Colonic mucosa (tissue), 4 donors: ENCODE results near the gene TAS2R16. TPM values are rescaled to one million over a fixed set of nuclear protein-coding genes. Genes with fewer than 3 reads are reported as not detected.

Source experiments
- DNase-seq: peaks from one replicate; pipeline ENCODE4 v3.0.0-alpha.2; 2020
- H3K27ac ChIP-seq: fragments of 200-600 bp; one replicate; pipeline ENCODE4 v1.8.0; 2021
- H3K27me3 ChIP-seq: fragments of 200-600 bp; one replicate; pipeline ENCODE4 v1.8.0; 2021
- H3K36me3 ChIP-seq: fragments of 200-600 bp; one replicate; pipeline ENCODE4 v1.8.0; 2021
- H3K4me1 ChIP-seq: fragments of 200-600 bp; one replicate; pipeline ENCODE4 v1.8.0; 2021; ENCODE audit warnings: mild to moderate bottlenecking
- H3K4me3 ChIP-seq: fragments of 200-600 bp; one replicate; pipeline ENCODE4 v1.8.0; 2021
- H3K9ac ChIP-seq, 2 donors: one replicate each; pipeline ENCODE4 v1.7.0; 2013; ENCODE audit warnings: control low read depth in 2 of 2, low read depth in 2 of 2, low read length in 2 of 2
- H3K9me3 ChIP-seq: fragments of 200-600 bp; one replicate; pipeline ENCODE4 v1.8.0; 2021
- intact Hi-C: fragments of 100-400 bp; cut with DNase I; formaldehyde crosslinking; loops from one replicate; pipeline ENCODE4 v1.14.1; 2022
- total RNA-seq, 2 donors: library from RNA; stranded (reverse); fragmentation: NEBNext Ultra II Directional in 1 of 2; extraction: Animal tissue kit (Norgen Biotek cat#: 25700) in 1 of 2; gene quantifications; one replicate each; pipeline ENCODE4 v1.2.1, GENCODE V29; 2021
- TF ChIP-seq, protein P1 (sequence below): fragments of 200-600 bp; IDR thresholded peaks from one replicate; pipeline ENCODE4 v1.8.0; 2022; ENCODE audit warnings: antibody characterized with exemption, mild to moderate bottlenecking
- donor health status: healthy.
- donor health status: DM: no; HTN: no; CAD: no.
- donor health status: DM: no; HTN: no; CAD: no.

TAS2R16 gene
- total RNA-seq, 2 donors from 2014 or later: not detected

DNA sequence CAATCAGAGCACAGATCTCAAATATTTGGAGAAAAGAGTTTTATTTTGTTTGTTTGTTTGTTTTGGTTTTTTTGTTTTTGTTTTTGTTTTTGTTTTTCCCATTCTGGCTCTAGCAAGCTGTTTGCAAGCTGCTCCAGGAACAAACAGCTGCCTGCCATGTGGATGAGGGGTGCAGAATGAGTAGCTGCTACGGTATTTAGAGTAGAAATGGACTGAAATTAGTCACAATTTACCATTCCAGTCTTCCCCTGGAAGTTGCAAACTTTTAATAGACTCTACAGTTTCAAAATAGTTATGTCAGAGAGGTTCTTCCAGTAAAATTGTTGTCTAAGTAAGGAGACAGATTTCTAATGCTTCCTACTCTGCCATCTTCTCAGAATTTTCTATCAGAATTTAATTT is 27.1 kb upstream of the TAS2R16 start:
- intact Hi-C loops: no loop called here

DNA sequence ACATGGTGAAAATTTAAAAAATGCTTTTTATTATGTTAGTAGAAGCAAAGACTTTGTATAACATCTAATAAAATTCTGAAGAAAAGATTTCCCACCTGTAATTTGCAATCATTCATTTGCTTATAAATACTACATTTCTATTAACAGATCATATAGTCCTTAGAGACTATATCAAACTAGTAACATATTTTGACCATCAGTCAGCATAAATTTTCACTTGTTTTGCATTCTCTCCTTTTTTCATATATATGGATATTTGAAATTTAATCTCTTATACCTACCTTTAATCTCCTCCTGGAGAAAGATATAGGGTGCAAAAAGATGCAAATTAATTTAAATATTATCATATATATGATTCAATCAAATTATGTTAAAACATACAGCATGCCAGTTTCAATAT is 16.9 kb upstream of the TAS2R16 start:
- intact Hi-C loops: no loop called here
- Histone ChIP-seq H3K9ac (no peak overlapping the region), H3K4me3 (no peak overlapping the region), H3K4me1 (no peaks in the 10 kb centered on the region), H3K27me3 (no peaks in the 10 kb centered on the region), H3K36me3 (no peaks in the 10 kb centered on the region), H3K27ac (no peak overlapping the region), H3K9me3 (no peaks in the 10 kb centered on the region)
- TF ChIP-seq, protein P1, sequence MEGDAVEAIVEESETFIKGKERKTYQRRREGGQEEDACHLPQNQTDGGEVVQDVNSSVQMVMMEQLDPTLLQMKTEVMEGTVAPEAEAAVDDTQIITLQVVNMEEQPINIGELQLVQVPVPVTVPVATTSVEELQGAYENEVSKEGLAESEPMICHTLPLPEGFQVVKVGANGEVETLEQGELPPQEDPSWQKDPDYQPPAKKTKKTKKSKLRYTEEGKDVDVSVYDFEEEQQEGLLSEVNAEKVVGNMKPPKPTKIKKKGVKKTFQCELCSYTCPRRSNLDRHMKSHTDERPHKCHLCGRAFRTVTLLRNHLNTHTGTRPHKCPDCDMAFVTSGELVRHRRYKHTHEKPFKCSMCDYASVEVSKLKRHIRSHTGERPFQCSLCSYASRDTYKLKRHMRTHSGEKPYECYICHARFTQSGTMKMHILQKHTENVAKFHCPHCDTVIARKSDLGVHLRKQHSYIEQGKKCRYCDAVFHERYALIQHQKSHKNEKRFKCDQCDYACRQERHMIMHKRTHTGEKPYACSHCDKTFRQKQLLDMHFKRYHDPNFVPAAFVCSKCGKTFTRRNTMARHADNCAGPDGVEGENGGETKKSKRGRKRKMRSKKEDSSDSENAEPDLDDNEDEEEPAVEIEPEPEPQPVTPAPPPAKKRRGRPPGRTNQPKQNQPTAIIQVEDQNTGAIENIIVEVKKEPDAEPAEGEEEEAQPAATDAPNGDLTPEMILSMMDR: no peak
- no peak for DNase-seq

More for the DNA sequence above, 27.1 kb upstream of the TAS2R16 start:
- TF ChIP-seq, protein P1: no peak
- H3K9ac ChIP-seq: no peak overlapping the region
- H3K27me3 ChIP-seq: no peaks in the 10 kb centered on the region
- no peaks in the 10 kb centered on the region for H3K36me3 ChIP-seq
- no peak for DNase-seq
- no peak overlapping the region for H3K27ac ChIP-seq
- H3K4me1 ChIP-seq: no peaks in the 10 kb centered on the region
- no peaks in the 10 kb centered on the region for H3K9me3 ChIP-seq
- no peak overlapping the region for H3K4me3 ChIP-seq

DNA sequence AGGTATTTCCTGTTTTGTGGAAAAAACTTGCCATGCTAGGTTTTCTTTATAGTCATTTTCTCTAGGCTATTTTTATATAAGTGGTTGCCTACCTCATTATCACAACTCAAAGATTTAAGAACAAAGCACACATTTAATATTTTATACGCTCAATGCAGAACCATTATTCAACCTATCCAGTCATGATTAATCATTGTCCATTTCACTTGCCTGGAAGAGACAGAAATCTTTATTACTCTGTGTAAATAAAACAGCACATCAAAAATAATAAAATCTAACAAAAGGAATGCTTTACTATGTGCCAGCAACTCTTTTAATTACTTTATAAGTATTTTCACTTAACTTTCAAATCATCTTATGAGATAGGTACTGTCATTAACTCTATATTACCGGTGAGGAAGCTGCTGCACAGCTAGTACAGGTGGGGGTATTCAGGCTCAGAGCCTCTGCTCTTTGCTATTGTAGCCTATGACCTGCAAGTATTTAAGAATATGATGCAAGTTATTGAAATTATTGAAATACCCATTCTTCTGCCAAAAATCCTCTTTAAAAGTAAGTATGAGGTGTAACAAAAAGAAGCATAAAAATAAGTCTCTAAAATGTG is 16.4 kb upstream of the TAS2R16 start:
- H3K4me3 ChIP-seq: no peak overlapping the region
- H3K36me3 ChIP-seq: no peaks in the 10 kb centered on the region
- H3K9ac ChIP-seq: no peak overlapping the region
- no peak for DNase-seq
- H3K4me1 ChIP-seq: no peaks in the 10 kb centered on the region
- no peaks in the 10 kb centered on the region for H3K27me3 ChIP-seq
- intact Hi-C loops: no loop called here
- TF ChIP-seq, protein P1: no peak
- H3K27ac ChIP-seq: no peak overlapping the region
- no peaks in the 10 kb centered on the region for H3K9me3 ChIP-seq

DNA sequence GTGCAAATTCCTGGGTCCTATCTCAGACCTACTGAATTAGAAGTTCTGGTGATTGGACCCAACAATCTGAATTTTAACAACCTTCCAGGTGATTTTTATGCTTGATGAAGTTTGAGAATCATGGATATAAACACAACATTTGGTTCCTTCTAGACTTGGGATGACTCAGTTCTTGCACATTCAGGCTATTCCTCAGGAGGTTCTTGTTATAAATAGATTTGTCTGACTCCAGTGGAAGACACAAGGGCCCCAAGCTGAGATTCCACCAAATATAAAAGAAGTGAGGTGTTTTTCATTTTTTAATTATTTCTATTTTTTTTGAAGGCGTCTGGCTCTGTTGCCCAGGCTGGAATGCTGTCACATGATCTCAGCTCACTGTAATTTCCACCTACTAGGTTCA is 9.4 kb upstream of the TAS2R16 start:
- Histone ChIP-seq H3K36me3 (no peaks in the 10 kb centered on the region), H3K27ac (no peak overlapping the region), H3K9me3 (no peaks in the 10 kb centered on the region), H3K4me1 (no peaks in the 10 kb centered on the region), H3K4me3 (no peak overlapping the region), H3K9ac (no peak overlapping the region), H3K27me3 (no peaks in the 10 kb centered on the region)
- TF ChIP-seq, protein P1: no peak
- intact Hi-C loops: no loop called here
- no peak for DNase-seq

DNA sequence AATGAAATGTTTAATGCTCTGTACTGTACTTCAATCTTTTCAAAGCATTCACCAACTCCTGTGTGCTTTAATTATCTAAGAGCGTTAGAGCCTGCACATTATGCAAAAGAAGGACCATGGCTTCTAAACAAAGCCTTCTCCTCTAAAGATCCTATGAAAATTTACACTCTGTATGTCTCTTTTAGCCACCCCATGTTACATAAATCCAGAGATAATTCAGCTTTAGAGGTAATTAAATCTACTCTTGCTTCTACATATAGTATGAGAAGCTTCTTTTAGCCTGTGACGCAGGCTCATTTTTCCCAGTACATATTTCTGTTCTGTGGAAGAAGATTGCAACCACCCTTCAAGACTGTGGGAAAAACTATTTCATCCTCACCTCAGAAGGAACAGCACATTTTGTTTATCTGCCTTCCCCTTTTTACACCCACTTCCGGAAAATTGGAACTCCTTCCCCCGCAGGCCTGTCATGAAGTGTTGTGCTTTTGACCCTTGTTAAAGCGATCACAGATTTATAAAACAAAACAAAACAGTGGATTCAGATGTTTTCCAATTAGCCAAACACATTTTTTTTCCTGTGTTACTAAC is 8.1 kb upstream of the TAS2R16 start:
- Histone ChIP-seq H3K9ac (no peak overlapping the region), H3K27me3 (no peaks in the 10 kb centered on the region), H3K4me3 (no peak overlapping the region), H3K9me3 (no peaks in the 10 kb centered on the region), H3K36me3 (no peaks in the 10 kb centered on the region), H3K4me1 (no peaks in the 10 kb centered on the region), H3K27ac (no peak overlapping the region)
- intact Hi-C loops: no loop called here
- no peak for DNase-seq
- TF ChIP-seq, protein P1: no peak
